ACHN (cell line): Measurements from ENCODE around the gene KANK2.
A peak's percentile ranks its signal among the peaks of the same experiment; 100 is the strongest.
"Not testable (repeated sequence)": the region's sequence is repeated elsewhere in the genome, so short reads cannot be mapped to it uniquely, and the experiment has no call there.

Source experiments
- DNase-seq: peaks from one replicate; pipeline ENCODE4 v3.0.0-alpha.2; 2015
- in situ Hi-C: cut with HindIII; loops from 2 replicates; pipeline ENCODE4 v1.10.0; 2017; ENCODE audit warnings: low sequenced_read_pairs, low pct_ligation_motif_present, low pct_unique_long_range_greater_than_20kb

The KANK2 gene

GRCh38 chr19:11155373-11156120, 41.8 kb downstream of the KANK2 start, which contains the start of gene SPC24:
TSS of gene SPC24 (minus strand) at chr19:11155782. CDS start at chr19:11155776, 6 bp downstream.
- in situ Hi-C loops, result no loop called here
- peak; percentile 96 for DNase-seq

DNA sequence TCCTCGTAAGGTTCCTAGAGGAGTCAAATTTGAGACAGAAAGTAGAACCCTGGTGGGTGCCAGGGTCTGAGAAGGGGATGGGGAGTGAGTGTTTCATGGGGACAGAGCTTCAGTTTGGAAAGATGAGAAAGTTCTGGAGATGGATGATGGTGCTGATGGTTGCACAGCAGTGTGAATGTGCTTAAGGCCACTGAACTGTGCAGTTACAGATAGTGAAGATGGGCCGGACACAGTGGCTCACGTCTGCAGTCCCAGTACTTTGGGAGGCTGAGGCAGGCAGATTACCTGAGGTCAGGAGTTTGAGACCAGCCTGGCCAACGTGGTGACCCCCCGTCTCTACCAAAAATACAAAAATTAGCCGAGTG, 42.7 kb downstream of the KANK2 start:
- DNase-seq, result no peak
- in situ Hi-C loops, result no loop called here

GRCh38 chr19:11152318-11153062, 44.9 kb downstream of the KANK2 start:
- in situ Hi-C loops, result no loop called here
- peak; percentile 68 for DNase-seq

GRCh38 chr19:11151181-11151580, 46.2 kb downstream of the KANK2 start:
- DNase-seq, result no peak
- in situ Hi-C loops, result no loop called here

DNA sequence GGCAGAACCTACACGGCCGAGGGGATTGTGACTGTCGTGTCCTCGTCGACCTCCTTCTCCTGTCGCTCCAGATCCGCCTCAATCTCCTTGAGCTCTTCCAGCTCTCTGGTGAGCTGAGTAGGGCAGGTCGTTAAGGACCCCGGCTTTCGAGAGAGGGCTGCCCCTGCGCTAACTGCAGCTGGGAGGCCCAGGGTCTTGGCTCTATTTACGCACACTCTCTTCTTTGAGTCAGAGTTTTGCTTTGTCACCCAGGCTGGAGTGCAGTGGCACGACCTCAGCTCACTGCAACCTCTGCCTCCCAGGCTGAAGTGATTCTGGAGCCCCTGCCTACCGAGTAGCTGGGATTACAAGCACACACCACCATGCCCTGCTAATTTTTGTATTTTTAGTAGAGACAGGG, 49.3 kb downstream of the KANK2 start:
- DNase-seq, result no peak
- in situ Hi-C loops, result no loop called here

GRCh38 chr19:11145536-11145924, 51.8 kb downstream of the KANK2 start:
- in situ Hi-C loops, result no loop called here

GRCh38 chr19:11142528-11143171, 54.7 kb downstream of the KANK2 start:
- in situ Hi-C loops, result no loop called here
- peak; percentile 93 for DNase-seq

More at GRCh38 chr19:11145536-11145924, 51.8 kb downstream of the KANK2 start:
- DNase-seq, result no peak

- in situ Hi-C loops, result no loop called here
- DNase-seq, result peak; percentile 32
Measured at GRCh38 chr19:11141937-11142527, 55.3 kb downstream of the KANK2 start.

- no peak for DNase-seq
- in situ Hi-C loops, result no loop called here
Measured at GRCh38 chr19:11140896-11141295, 56.4 kb downstream of the KANK2 start.

GRCh38 chr19:11140023-11140538, 57.3 kb downstream of the KANK2 start:
- DNase-seq, in situ Hi-C loops: not testable (repeated sequence)

DNA sequence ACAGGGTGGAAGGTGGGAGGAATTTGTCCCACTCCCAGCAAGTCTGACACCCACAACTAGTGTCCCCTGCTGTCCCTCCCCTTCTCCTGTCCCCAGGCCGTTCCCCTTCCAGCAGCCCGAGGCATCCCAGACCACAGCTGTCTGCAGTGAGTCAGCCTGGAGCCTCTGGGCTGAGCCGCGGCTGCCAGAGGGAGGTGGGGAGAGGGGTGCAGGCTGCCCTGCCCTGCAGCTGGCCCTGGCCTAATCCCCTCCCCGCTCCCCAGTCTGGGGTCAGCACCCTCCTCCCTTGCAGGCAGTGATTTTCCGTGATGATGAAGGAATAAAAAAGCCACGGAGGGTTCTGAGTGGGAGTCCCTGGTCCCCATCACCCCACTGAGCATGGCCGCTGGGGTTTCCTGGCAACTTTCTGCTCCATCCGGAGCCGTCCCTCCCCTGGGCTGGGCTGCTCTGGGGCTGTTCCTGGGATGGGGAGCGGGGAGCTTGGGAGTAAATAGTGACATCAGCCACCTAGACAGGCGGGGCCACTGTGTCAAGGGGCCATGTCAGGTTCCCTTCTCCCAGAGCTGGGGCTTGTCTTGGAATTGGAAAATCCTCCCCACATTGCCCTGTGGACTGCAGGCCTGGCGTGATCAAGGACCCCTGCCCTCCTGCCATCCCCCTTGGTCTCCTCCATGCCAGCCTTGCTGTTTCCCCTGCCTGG, 58.6 kb downstream of the KANK2 start:
- peak; percentile 81 for DNase-seq
- in situ Hi-C loops, result no loop called here

DNA sequence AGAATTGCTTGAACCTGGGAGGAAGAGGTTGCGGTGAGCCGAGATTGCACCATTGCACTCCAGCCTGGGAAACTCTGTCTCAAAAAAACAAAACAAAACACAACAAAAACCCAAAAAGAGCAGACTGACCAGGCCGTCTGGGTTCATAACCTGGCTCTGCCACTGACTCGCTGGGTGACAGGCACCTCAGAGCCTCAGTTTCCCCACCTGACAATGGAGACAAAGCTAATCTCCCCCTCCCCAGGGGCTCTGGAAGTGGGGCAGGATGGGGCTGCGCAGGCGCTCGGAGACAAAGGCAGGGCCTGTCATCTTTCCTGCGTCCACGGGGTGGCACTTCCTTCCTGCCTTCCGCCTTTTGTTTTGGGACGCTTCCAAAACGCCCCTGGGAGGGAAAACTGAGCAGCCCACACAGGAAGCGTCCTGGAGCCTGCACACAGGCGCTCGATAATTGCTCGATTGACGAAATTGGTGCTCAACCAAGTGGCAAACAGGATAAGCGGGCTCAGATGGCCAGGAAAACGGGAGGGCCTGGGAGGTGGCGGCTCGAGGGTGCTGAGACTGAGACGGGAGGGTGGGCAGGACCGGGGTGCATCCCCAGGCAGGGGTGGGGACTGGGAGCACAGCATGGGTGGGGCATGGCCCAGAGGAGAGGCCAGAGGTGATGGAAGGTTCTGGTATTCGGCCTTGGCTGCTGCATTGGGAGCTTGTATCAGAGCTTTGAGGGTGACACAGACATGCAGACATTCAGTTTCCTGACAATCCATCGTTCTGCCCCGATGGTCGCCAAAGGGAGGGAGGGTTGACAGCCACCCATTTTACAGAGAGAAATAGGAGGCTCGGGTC, 59.6 kb downstream of the KANK2 start:
- peak; percentile 80 for DNase-seq
- in situ Hi-C loops, result no loop called here

DNA sequence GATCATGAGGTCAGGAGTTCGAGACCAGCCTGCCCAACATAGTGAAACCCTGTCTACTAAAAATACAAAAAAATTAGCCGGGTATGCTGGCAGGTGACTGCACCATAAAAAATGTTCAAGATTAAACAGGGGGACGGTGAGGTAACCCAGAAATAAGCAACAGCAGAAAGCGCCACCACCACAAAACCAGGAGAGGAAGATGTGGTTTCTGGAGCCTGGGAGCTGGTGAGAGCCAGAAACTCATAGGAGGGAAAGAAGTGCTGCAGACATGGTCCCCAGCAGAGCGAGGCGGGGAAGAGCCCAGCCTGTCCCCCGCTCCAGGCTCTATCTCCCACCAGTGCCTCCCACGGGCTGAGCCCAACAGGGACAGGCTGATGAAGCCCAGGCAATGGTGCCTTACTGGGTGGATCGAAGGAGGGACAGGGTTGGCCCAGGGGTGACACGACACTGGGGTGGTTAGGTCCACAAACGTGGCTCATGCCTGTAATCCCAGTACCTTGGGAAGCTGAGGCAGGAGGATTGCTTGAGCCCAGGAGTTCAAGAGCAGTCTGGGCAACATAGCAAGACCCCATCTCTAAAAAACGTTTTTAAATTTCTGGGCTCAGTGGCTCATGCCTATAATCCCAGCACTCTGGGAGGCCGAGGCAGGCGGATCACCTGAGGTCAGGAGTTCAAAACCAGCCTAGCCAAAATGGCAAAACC, 60.8 kb downstream of the KANK2 start:
- in situ Hi-C loops, result no loop called here
- DNase-seq, result no peak

DNA sequence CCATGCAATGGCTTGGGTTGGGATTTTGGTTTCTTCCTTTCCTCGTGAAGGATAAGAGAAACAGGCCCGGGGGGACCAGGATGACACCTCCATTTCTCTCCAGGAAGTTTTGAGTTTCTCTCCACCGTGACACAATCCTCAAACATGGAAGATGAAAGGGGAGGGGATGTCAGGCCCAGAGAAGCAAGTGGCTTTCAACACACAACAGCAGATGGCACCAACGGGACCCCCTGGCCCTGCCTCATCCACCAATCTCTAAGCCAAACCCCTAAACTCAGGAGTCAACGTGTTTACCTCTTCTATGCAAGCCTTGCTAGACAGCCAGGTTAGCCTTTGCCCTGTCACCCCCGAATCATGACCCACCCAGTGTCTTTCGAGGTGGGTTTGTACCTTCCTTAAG, 65.9 kb downstream of the KANK2 start:
- in situ Hi-C loops, result no loop called here
- no peak for DNase-seq

GRCh38 chr19:11130824-11131455, 66.4 kb downstream of the KANK2 start:
- peak; percentile 59 for DNase-seq

GRCh38 chr19:11127905-11128304, 69.4 kb downstream of the KANK2 start:
- in situ Hi-C loops, result no loop called here

More at GRCh38 chr19:11130824-11131455, 66.4 kb downstream of the KANK2 start:
- in situ Hi-C loops, result no loop called here

More at GRCh38 chr19:11127905-11128304, 69.4 kb downstream of the KANK2 start:
- DNase-seq, result no peak
